Memory B cell (primary cell): Measurements from ENCODE around the gene FAM53B.

Experiments used
- ATAC-seq: fragments of 150-1000 bp; cut with Tn5 transposase; 2 replicates; pipeline ENCODE4 v1.10.0; 2021; ENCODE audit warnings: low read depth, mild to moderate bottlenecking, moderate library complexity
- DNase-seq, 2 donors: peaks; one replicate each; pipeline ENCODE4 v3.0.0; 2022; ENCODE audit warnings: low spot score in 2 of 2
- H3K27ac Mint-ChIP-seq: one replicate; pipeline ENCODE4 v1.8.0; 2022; ENCODE audit warnings: mild to moderate bottlenecking, moderate library complexity, mixed read lengths
- H3K27me3 Mint-ChIP-seq: one replicate; pipeline ENCODE4 v1.8.0; 2022; ENCODE audit warnings: mixed read lengths
- H3K36me3 Mint-ChIP-seq: one replicate; pipeline ENCODE4 v1.8.0; 2022; ENCODE audit warnings: mild to moderate bottlenecking, mixed read lengths
- H3K4me1 Mint-ChIP-seq: one replicate; pipeline ENCODE4 v1.8.0; 2022; ENCODE audit warnings: mixed read lengths
- H3K4me3 Mint-ChIP-seq: one replicate; pipeline ENCODE4 v1.8.0; 2022; ENCODE audit warnings: mild to moderate bottlenecking, moderate library complexity, mixed read lengths
- H3K9me3 Mint-ChIP-seq: one replicate; pipeline ENCODE4 v1.8.0; 2022; ENCODE audit warnings: mixed read lengths

The FAM53B gene

DNA sequence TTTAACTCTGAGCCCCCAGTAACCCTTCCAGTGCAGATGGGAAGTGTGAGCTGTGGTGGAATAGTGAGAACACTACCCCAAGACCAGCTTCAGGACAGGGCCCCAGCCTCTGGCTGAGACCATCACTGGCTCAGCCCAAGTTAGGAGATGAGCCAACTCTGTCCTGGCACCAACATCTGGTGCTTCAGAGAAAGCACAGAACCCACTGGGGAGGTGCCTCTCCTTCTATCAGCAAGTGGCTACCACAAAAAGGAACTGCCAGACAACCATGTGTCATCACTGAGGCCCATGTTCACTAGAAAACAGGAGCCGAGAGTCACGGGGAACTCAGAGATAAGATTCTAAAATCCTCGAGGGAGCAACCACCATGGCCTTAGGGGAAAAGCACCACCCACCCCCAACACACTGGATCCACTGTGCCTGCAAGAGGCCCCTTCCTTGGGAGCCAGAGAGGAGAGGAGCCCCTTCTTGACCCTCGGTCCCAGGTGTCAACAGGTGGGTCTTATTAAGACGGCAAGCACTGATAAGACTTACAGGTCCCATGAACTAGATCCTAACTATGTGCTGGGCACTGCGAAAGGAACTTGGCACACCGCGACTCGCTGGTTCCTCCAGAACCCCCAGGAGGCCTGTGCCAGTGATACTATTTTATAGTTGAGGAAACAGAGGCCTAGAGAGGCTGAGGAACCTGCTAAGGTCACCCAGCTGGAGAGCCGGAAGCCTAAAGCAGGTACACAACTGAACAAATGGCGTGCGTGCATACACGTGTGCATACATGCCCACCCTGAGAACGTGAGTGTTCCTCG, 102.7 kb downstream of the FAM53B start:
- Mint-ChIP-seq H3K36me3 (peaks cover 5% of the 10 kb centered on the region), H3K9me3 (no peaks in the 10 kb centered on the region), H3K27me3 (no peaks in the 10 kb centered on the region), H3K4me3 (peak overlapping the region; percentile 77), H3K27ac (peak overlapping the region; percentile 96), H3K4me1 (peaks cover 66% of the 10 kb centered on the region)
- DNase-seq (peak; percentile 56 to 60), ATAC-seq (peak; percentile 81)

GRCh38 chr10:124640538-124641231, 103.5 kb downstream of the FAM53B start:
- Mint-ChIP-seq H3K27ac (peak overlapping the region; percentile 96), H3K4me1 (peaks cover 63% of the 10 kb centered on the region), H3K36me3 (peaks cover 4% of the 10 kb centered on the region), H3K9me3 (no peaks in the 10 kb centered on the region), H3K27me3 (no peaks in the 10 kb centered on the region), H3K4me3 (peak overlapping the region; percentile 77)
- ATAC-seq, result peak; percentile 31
- DNase-seq, result no peak

- ATAC-seq, result no peak
- H3K4me1 Mint-ChIP-seq, result peaks cover 65% of the 10 kb centered on the region
- peak overlapping the region; percentile 96 for H3K27ac Mint-ChIP-seq
- no peaks in the 10 kb centered on the region for H3K27me3 Mint-ChIP-seq
- no peak overlapping the region for H3K4me3 Mint-ChIP-seq
- no peaks in the 10 kb centered on the region for H3K9me3 Mint-ChIP-seq
- no peak for DNase-seq
- H3K36me3 Mint-ChIP-seq, result peaks cover 4% of the 10 kb centered on the region
Observed at GRCh38 chr10:124640056-124640455, 104.1 kb downstream of the FAM53B start.

DNA sequence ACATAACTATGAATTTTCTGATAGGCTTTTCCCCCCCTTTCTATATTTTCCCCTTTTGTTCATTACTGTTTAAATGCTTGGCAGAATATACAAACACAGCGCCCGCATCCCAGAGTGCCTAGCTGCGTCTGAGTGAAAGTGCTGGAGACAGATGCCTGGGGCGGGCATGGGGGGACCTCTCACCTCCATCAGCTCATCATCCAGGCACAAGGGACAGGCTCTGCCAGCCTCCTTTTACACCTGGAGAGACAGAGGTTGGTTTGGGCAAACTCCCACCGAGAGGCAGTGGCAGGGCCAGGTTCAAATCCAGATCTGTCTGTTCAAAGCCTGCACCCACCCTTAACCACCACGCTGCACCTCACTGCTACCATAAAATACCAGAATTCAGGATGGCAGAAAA, 104.5 kb downstream of the FAM53B start:
- H3K27ac Mint-ChIP-seq, result peak overlapping the region; percentile 96
- H3K27me3 Mint-ChIP-seq, result no peaks in the 10 kb centered on the region
- no peaks in the 10 kb centered on the region for H3K9me3 Mint-ChIP-seq
- DNase-seq (no peak), ATAC-seq (no peak)
- H3K4me3 Mint-ChIP-seq, result no peak overlapping the region
- peaks cover 5% of the 10 kb centered on the region for H3K36me3 Mint-ChIP-seq
- peaks cover 62% of the 10 kb centered on the region for H3K4me1 Mint-ChIP-seq

DNA sequence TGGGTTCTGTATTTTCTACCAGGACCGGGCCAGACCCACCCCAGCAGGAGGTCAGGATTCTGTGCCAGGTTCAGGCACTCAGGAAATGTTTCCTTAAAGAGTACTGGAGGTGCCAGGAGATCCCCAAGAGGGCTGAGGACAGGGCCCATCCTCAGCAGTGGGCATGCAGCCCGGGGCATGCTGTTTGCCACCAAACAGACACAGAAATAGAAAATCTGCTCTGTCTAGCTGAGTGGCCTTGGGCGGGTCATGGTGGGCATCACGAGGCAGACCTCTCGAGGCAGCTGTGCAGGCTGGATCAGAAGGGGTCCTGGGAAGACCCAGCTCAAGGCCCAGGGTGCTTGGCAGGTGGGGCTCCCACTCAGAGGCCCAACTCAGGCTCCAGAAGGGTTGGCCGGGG, 105.0 kb downstream of the FAM53B start:
- no peak for DNase-seq
- peaks cover 7% of the 10 kb centered on the region for H3K36me3 Mint-ChIP-seq
- no peak overlapping the region for H3K4me3 Mint-ChIP-seq
- peaks cover 60% of the 10 kb centered on the region for H3K4me1 Mint-ChIP-seq
- ATAC-seq, result no peak
- no peaks in the 10 kb centered on the region for H3K9me3 Mint-ChIP-seq
- no peaks in the 10 kb centered on the region for H3K27me3 Mint-ChIP-seq
- H3K27ac Mint-ChIP-seq, result peak overlapping the region; percentile 96

- peak overlapping the region; percentile 67 for H3K4me3 Mint-ChIP-seq
- H3K4me1 Mint-ChIP-seq, result peaks cover 58% of the 10 kb centered on the region
- H3K27me3 Mint-ChIP-seq, result no peaks in the 10 kb centered on the region
- no peak for ATAC-seq
- no peaks in the 10 kb centered on the region for H3K9me3 Mint-ChIP-seq
- H3K27ac Mint-ChIP-seq, result peak overlapping the region; percentile 84
- peaks cover 10% of the 10 kb centered on the region for H3K36me3 Mint-ChIP-seq
- DNase-seq, result no peak
Observed at GRCh38 chr10:124637746-124638145, 106.4 kb downstream of the FAM53B start.

GRCh38 chr10:124637091-124637700, 107.0 kb downstream of the FAM53B start:
- Mint-ChIP-seq H3K4me3 (peak overlapping the region; percentile 67), H3K27ac (peak overlapping the region; percentile 84)
- no peak for ATAC-seq

DNA sequence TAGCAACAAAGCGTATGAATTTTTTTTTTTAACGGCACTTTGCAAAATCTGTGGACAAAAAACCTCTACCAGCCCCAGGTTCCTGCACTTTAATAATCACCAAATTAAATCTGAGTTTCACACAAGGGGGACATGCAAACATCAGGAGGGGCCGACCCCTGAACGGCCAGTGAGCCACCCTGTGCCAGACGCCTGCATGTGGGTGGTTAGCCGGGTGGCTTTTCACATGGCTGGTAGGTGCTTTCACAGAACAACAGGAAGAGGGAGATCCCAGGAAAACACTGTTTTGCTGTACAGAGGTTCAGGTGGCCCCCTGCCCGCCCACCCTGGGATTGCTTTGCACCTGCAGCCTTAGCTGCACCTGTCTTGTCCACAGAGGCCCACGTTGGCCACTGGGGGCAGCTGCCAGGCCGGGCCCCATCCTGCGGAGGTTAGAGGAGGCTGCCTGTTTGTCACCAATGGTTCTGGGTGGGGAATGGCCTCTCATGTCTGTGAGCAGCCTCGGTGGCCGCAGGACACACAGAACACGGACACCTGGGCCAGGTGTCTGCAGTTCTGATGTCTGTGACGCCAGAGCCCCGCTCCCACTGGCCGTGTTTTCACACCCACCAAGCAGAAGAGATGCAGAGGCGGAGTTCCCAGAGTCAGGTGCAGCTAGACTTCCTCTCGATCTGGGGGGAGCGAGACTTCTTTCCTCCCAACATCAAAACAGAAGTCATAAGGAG, 107.7 kb downstream of the FAM53B start:
- DNase-seq (no peak), ATAC-seq (peak; percentile 41)
- Mint-ChIP-seq H3K4me3 (peak overlapping the region; percentile 67), H3K9me3 (no peaks in the 10 kb centered on the region), H3K36me3 (peaks cover 9% of the 10 kb centered on the region), H3K4me1 (peaks cover 50% of the 10 kb centered on the region), H3K27me3 (no peaks in the 10 kb centered on the region), H3K27ac (peak overlapping the region; percentile 62)

More at GRCh38 chr10:124637091-124637700, 107.0 kb downstream of the FAM53B start:
- Mint-ChIP-seq H3K36me3 (peaks cover 9% of the 10 kb centered on the region), H3K9me3 (no peaks in the 10 kb centered on the region), H3K4me1 (peaks cover 54% of the 10 kb centered on the region), H3K27me3 (no peaks in the 10 kb centered on the region)
- DNase-seq, result no peak

- Mint-ChIP-seq H3K9me3 (no peaks in the 10 kb centered on the region), H3K4me1 (peaks cover 44% of the 10 kb centered on the region), H3K27me3 (no peaks in the 10 kb centered on the region), H3K36me3 (peaks cover 10% of the 10 kb centered on the region), H3K4me3 (no peak overlapping the region), H3K27ac (no peak overlapping the region)
- DNase-seq (no peak), ATAC-seq (no peak)
Observed at GRCh38 chr10:124632566-124632965, 111.6 kb downstream of the FAM53B start.

DNA sequence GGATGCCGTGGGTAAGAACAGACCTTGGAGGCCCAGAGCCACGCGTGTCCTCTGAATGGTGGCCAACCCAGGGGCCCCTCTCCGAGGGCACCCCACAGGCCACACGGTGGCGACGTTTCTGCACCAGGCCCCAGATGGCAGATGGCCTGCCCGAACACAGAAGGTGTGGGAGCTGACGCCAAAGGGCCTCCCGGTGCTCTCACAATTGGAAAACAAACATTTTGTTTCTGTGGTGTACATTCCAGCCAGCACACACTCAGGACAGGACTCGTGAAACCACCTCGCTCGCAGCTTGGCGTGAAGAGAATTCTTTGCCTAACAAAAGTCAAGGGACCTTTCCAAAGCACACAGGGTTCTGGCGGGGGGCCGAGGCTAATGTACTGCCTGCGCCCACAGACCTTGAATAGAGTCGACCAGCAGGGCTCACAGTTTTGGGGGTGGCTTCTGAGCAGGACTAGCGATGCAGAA, 112.1 kb downstream of the FAM53B start:
- peaks cover 10% of the 10 kb centered on the region for H3K36me3 Mint-ChIP-seq
- no peak overlapping the region for H3K4me3 Mint-ChIP-seq
- no peaks in the 10 kb centered on the region for H3K9me3 Mint-ChIP-seq
- no peak for ATAC-seq
- peak overlapping the region; percentile 62 for H3K27ac Mint-ChIP-seq
- H3K27me3 Mint-ChIP-seq, result no peaks in the 10 kb centered on the region
- DNase-seq, result no peak
- H3K4me1 Mint-ChIP-seq, result peaks cover 43% of the 10 kb centered on the region

DNA sequence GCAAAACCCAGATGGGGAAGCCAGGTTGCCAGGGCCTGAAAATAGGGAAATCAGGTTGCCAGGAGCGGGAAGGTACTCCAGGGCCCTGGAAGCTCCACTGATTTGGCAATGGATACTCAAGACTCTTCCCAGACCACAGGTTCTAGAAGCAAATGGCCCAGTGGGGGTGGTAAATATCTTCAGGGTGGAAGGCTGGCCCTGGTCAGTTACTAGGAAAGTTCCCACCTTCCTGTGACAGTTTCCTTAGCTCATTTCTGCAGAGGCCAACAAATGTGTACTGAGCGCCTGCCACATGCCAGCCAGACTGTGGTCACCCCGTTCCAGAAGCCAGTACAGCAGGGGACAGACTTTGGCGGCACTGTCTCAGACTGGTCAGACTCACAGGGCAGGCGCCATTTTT, 113.6 kb downstream of the FAM53B start:
- Mint-ChIP-seq H3K4me3 (no peak overlapping the region), H3K27me3 (no peaks in the 10 kb centered on the region), H3K4me1 (peaks cover 38% of the 10 kb centered on the region), H3K27ac (peak overlapping the region; percentile 62), H3K9me3 (no peaks in the 10 kb centered on the region), H3K36me3 (peaks cover 10% of the 10 kb centered on the region)
- DNase-seq (no peak), ATAC-seq (no peak)

DNA sequence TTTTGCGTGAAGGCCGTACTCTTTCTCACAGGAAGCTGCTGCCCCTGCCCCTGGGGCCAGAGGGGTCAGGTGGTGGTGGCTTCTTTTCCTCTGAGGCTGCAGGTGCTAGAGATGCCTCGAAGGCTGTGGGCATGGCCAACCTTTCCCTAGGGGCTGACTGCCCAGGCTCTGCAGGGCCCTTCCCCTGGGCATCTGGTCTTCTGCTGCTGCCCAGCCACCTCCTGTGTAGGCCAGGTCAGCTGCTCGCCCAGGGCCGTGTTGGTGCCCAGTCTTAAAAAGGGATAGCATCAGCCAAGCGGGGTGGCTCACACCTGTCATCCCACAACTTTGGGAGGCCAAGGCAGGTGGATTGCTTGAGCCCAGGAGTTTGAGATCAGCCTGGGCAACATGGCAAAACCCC, 114.3 kb downstream of the FAM53B start:
- H3K27me3 Mint-ChIP-seq, result no peaks in the 10 kb centered on the region
- peak overlapping the region; percentile 87 for H3K27ac Mint-ChIP-seq
- no peak overlapping the region for H3K4me3 Mint-ChIP-seq
- H3K36me3 Mint-ChIP-seq, result peaks cover 10% of the 10 kb centered on the region
- no peaks in the 10 kb centered on the region for H3K9me3 Mint-ChIP-seq
- DNase-seq (no peak), ATAC-seq (no peak)
- peaks cover 39% of the 10 kb centered on the region for H3K4me1 Mint-ChIP-seq

GRCh38 chr10:124629415-124629814, 114.8 kb downstream of the FAM53B start:
- ATAC-seq, result no peak
- Mint-ChIP-seq H3K36me3 (peaks cover 9% of the 10 kb centered on the region), H3K9me3 (no peaks in the 10 kb centered on the region), H3K27me3 (no peaks in the 10 kb centered on the region), H3K4me3 (peak overlapping the region; percentile 50), H3K27ac (peak overlapping the region; percentile 87), H3K4me1 (peaks cover 40% of the 10 kb centered on the region)
- no peak for DNase-seq

- Mint-ChIP-seq H3K9me3 (no peaks in the 10 kb centered on the region), H3K27ac (peak overlapping the region; percentile 87), H3K4me1 (peaks cover 40% of the 10 kb centered on the region), H3K36me3 (peaks cover 9% of the 10 kb centered on the region), H3K4me3 (no peak overlapping the region), H3K27me3 (no peaks in the 10 kb centered on the region)
- no peak for DNase-seq
- ATAC-seq, result no peak
Observed at GRCh38 chr10:124628676-124629021, 115.5 kb downstream of the FAM53B start.
